Panc1 (cell line): ENCODE results near the gene MALAT1.

Experiments
- CTCF ChIP-seq: fragments of 450-650 bp; IDR thresholded peaks from 2 replicates; pipeline ENCODE4 v1.5.1; 2017; ENCODE audit warnings: mild to moderate bottlenecking
- REST ChIP-seq, 2 experiments: IDR thresholded peaks; 2 replicates each; pipeline ENCODE4 v1.6.1; 2011 to 2012; ENCODE audit warnings: low read depth in 2 of 2, control low read depth in 1 of 2, low read length in 1 of 2, mild to moderate bottlenecking in 1 of 2, moderate library complexity in 1 of 2; ENCODE audit not compliant: insufficient read depth in 1 of 2
- TCF7L2 ChIP-seq: IDR thresholded peaks from 2 replicates; pipeline ENCODE4 v1.6.1; 2011; ENCODE audit warnings: mild to moderate bottlenecking, low read depth, low read length, inconsistent platforms

- no peak for TF ChIP-seq CTCF
- TF ChIP-seq REST (IDR thresholded peaks at IDR 0.05; ENCODE audit: insufficient read depth in 1 of 2, low read depth in 2 of 2, low read length in 1 of 2), result no peak
- no peak for TF ChIP-seq TCF7L2
Measured at GRCh38 chr11:65541093-65541982, 42.5 kb downstream of the MALAT1 start.
